Measurements from ENCODE around the gene ZNF548.

DNA sequence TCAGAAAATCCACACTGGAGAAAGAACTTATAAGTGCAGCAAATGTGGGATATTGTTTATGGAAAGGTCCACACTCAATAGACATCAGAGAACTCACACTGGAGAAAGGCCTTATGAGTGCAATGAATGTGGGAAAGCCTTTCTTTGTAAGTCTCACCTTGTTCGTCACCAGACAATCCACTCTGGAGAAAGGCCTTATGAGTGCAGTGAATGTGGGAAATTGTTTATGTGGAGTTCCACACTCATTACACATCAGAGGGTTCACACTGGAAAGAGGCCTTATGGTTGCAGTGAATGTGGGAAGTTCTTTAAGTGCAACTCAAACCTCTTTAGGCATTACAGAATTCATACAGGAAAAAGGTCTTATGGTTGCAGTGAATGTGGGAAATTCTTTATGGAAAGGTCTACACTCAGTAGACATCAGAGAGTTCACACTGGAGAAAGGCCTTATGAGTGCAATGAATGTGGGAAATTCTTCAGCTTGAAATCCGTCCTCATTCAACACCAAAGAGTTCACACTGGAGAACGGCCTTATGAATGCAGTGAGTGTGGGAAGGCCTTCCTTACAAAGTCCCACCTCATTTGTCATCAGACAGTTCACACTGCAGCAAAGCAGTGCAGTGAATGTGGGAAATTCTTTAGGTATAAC is 12.0 kb upstream of the ZNF548 start:
- TF ChIP-seq, protein P1, sequence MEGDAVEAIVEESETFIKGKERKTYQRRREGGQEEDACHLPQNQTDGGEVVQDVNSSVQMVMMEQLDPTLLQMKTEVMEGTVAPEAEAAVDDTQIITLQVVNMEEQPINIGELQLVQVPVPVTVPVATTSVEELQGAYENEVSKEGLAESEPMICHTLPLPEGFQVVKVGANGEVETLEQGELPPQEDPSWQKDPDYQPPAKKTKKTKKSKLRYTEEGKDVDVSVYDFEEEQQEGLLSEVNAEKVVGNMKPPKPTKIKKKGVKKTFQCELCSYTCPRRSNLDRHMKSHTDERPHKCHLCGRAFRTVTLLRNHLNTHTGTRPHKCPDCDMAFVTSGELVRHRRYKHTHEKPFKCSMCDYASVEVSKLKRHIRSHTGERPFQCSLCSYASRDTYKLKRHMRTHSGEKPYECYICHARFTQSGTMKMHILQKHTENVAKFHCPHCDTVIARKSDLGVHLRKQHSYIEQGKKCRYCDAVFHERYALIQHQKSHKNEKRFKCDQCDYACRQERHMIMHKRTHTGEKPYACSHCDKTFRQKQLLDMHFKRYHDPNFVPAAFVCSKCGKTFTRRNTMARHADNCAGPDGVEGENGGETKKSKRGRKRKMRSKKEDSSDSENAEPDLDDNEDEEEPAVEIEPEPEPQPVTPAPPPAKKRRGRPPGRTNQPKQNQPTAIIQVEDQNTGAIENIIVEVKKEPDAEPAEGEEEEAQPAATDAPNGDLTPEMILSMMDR (IDR thresholded peaks at IDR 0.05): no peak
- TF ChIP-seq POLR2AphosphoS5 (IDR thresholded peaks at IDR 0.05) (no peak), POLR2A (IDR thresholded peaks at IDR 0.05) (no peak)

All from stomach (tissue), 4 donors.